ENCODE results near the gene ELAPOR1.

DNA sequence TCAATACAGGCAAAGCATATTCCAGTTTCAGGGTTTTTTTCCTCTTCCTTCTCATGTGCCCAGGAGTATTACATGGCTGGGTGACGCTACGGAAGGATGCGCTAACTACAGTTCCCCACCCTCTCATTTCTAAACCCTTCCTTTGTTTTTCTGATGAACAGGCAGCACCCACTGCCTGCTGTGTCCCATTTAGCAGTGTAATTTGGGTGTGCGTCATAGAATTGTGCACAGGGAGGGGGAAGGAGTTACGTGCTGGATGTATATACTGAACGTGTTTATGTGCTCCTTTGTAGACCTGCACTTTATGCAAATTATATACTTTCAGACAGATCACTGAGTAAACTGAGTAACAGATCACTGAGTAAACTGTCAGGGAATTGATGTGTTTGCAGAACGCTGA, 44.5 kb downstream of the ELAPOR1 start:
- TF ChIP-seq CTCF (IDR thresholded peaks at IDR 0.05) (no peak), POLR2A (IDR thresholded peaks at IDR 0.05) (no peak)
